Esophagus squamous epithelium (tissue), 4 donors: Measurements from ENCODE around the gene RYR3.

Experiments
- POLR2A ChIP-seq, 4 donors: fragments of 450-650 bp; IDR thresholded peaks; one replicate each; pipeline ENCODE4 v1.6.1; 2017; ENCODE audit warnings: antibody characterized with exemption in 4 of 4, mild to moderate bottlenecking in 4 of 4, moderate library complexity in 3 of 4
- TF ChIP-seq, protein P1 (sequence below), 6 experiments: fragments of 450-650 bp in 4 of 6; fragments of 200-600 bp in 2 of 6; sonication (generic) in 2 of 6; IDR thresholded peaks; one replicate each; pipeline ENCODE4 v1.5.1; 2016 to 2019; ENCODE audit warnings: antibody characterized with exemption in 6 of 6, mild to moderate bottlenecking in 4 of 6, moderate library complexity in 4 of 6

DNA sequence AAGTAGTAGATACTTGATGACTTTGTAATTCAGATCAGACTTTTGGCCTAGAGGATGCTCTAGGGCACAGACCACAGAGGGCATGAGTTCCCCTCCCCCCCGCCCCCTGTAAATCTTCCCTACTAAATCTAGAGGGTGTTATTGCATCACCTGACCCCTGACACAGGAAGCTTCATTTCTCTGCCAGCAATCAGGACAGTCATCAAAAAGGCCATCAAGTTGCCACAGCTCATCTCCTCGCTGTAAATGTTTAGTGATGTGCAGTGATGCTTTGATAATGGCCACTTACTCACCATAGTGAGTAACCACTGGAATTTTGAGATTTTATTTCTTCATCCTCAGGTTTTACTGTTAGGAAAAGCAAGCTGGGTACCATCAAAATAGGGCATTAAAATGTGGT lies 368.3 kb downstream of the RYR3 start:
- no peak for TF ChIP-seq POLR2A (IDR thresholded peaks at IDR 0.05)
- TF ChIP-seq, protein P1, sequence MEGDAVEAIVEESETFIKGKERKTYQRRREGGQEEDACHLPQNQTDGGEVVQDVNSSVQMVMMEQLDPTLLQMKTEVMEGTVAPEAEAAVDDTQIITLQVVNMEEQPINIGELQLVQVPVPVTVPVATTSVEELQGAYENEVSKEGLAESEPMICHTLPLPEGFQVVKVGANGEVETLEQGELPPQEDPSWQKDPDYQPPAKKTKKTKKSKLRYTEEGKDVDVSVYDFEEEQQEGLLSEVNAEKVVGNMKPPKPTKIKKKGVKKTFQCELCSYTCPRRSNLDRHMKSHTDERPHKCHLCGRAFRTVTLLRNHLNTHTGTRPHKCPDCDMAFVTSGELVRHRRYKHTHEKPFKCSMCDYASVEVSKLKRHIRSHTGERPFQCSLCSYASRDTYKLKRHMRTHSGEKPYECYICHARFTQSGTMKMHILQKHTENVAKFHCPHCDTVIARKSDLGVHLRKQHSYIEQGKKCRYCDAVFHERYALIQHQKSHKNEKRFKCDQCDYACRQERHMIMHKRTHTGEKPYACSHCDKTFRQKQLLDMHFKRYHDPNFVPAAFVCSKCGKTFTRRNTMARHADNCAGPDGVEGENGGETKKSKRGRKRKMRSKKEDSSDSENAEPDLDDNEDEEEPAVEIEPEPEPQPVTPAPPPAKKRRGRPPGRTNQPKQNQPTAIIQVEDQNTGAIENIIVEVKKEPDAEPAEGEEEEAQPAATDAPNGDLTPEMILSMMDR (IDR thresholded peaks at IDR 0.05), result no peak
